ENCODE measurements around the gene POLR2C.

The POLR2C gene

GRCh38 chr16:57517397-57518367, 55.2 kb downstream of the POLR2C start:
- no peak for TF ChIP-seq ZBTB7A (IDR thresholded peaks at IDR 0.05; ENCODE audit: low read depth)
- no peak for TF ChIP-seq TAF1 (IDR thresholded peaks at IDR 0.05; ENCODE audit: low read depth)

- TF ChIP-seq FOXM1 (IDR thresholded peaks at IDR 0.05; ENCODE audit: borderline replicate concordance, low read depth) (no peak), USF1 (IDR thresholded peaks at IDR 0.05) (no peak), EGR1 (IDR thresholded peaks at IDR 0.05) (no peak), ZBTB7A (IDR thresholded peaks at IDR 0.05; ENCODE audit: low read depth) (no peak), NFIC (IDR thresholded peaks at IDR 0.05) (no peak), EP300 (IDR thresholded peaks at IDR 0.05; ENCODE audit: borderline replicate concordance) (no peak), CEBPB (IDR thresholded peaks at IDR 0.05) (no peak), REST (IDR thresholded peaks at IDR 0.05; ENCODE audit: low read depth) (no peak), RAD21 (IDR thresholded peaks at IDR 0.05; ENCODE audit: low read depth) (no peak)
Measured at GRCh38 chr16:57518520-57518919, 56.0 kb downstream of the POLR2C start.

- TF ChIP-seq CEBPB (IDR thresholded peaks at IDR 0.05) (no peak), TAF1 (IDR thresholded peaks at IDR 0.05; ENCODE audit: low read depth) (no peak), EGR1 (IDR thresholded peaks at IDR 0.05) (no peak), TEAD4 (IDR thresholded peaks at IDR 0.05) (no peak), RAD21 (IDR thresholded peaks at IDR 0.05; ENCODE audit: low read depth) (no peak), MAX (IDR thresholded peaks at IDR 0.05) (no peak), CREB1 (IDR thresholded peaks at IDR 0.05; ENCODE audit: low read depth) (no peak), EP300 (IDR thresholded peaks at IDR 0.05; ENCODE audit: borderline replicate concordance) (no peak), TCF12 (IDR thresholded peaks at IDR 0.05; ENCODE audit: low read depth) (no peak), FOXM1 (IDR thresholded peaks at IDR 0.05; ENCODE audit: borderline replicate concordance, low read depth) (no peak), YY1 (IDR thresholded peaks at IDR 0.05; ENCODE audit: low read depth) (no peak), ZBTB7A (IDR thresholded peaks at IDR 0.05; ENCODE audit: low read depth) (no peak), USF1 (IDR thresholded peaks at IDR 0.05) (no peak), REST (IDR thresholded peaks at IDR 0.05; ENCODE audit: low read depth) (no peak), NFIC (IDR thresholded peaks at IDR 0.05) (no peak)
Measured at GRCh38 chr16:57518922-57519321, 56.4 kb downstream of the POLR2C start.

- no peak for TF ChIP-seq REST (IDR thresholded peaks at IDR 0.05; ENCODE audit: low read depth)
- TF ChIP-seq RAD21 (IDR thresholded peaks at IDR 0.05; ENCODE audit: low read depth) = peak; percentile 97
- no peak for TF ChIP-seq EGR1 (IDR thresholded peaks at IDR 0.05)
Measured at GRCh38 chr16:57519796-57520360, 57.4 kb downstream of the POLR2C start.

All from Ishikawa (cell line).